GM12801 (cell line): ENCODE data around the gene CFAP45.

Experiments
- CTCF ChIP-seq: IDR thresholded peaks from one replicate; pipeline ENCODE4 v1.5.1; 2011; ENCODE audit warnings: control low read depth; ENCODE audit not compliant: insufficient read length; ENCODE audit errors: extremely low read depth

CFAP45 gene

DNA sequence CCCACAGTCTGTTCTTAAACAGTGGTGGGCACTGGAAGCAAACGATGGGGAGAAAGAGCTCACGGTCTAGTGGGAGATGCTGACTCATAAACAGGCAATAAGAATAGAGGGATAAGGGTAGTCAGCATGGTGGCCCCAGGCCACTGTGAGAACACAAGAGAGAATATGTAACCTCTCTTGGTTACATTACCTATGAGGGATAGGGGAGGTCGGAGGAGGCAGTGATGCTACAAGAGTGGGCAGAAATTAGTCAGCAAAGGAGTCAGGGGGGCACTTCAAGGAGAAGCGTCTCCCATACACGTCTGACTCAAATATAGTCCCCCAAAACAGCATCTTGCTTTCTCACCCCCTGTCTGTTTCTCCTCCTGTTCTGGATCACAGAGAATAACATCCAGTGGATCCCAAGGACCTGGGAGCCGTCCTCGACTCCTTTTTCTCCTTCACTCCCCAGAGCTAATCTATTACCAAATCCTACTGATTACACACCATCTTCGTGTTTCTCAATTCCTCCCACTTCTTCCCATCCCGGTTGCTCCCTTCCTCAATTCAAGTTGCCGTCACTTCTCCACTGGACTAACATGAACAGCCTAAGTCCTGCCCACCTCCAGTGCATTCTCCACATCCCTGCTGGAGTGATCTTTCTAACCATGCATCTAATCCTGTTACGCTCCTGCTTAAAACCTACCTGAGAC is 71.2 kb downstream of the CFAP45 start:
- TF ChIP-seq CTCF = no peak

DNA sequence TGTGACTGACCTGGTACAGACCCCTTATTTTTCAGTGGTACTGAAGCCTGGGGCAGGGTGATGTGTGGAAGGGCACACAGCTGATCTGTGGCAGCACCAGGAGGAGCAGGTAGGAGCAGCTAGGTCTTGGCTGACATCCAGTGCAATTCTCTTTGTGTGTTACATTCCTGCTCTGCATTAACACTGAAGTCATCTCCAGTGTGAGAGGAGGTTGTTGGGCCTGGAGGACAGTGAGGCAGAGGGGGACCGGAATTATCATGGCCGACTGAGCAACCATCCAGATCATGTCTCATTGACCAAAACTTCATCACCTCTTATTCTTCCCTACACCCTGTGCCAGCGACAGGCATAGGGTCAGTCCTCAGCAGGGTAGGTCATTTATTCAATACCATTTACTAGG is 71.8 kb downstream of the CFAP45 start:
- no peak for TF ChIP-seq CTCF

- no peak for TF ChIP-seq CTCF
These were observed 72.4 kb downstream of the CFAP45 start for GRCh38 chr1:159827549-159827948.

DNA sequence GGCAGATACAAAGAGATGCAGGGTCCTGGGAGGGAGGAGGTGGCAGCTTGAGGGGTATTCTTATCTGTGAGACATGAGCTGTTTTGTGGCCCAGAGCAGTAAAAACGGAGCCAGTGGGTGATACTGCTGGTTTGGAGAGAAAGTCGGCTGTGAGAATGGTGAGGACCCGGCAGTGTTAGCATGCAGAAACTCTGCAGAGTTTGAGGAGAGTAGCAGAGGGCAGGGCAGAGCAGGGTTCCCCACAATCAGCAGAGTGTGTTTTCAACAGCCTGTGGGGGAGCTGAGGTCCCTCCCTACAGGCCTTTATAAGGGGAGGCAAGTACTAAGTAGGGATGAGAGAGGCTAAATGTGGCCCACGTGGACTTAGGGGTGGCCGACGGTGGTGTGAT is 72.9 kb downstream of the CFAP45 start:
- TF ChIP-seq CTCF = no peak

DNA sequence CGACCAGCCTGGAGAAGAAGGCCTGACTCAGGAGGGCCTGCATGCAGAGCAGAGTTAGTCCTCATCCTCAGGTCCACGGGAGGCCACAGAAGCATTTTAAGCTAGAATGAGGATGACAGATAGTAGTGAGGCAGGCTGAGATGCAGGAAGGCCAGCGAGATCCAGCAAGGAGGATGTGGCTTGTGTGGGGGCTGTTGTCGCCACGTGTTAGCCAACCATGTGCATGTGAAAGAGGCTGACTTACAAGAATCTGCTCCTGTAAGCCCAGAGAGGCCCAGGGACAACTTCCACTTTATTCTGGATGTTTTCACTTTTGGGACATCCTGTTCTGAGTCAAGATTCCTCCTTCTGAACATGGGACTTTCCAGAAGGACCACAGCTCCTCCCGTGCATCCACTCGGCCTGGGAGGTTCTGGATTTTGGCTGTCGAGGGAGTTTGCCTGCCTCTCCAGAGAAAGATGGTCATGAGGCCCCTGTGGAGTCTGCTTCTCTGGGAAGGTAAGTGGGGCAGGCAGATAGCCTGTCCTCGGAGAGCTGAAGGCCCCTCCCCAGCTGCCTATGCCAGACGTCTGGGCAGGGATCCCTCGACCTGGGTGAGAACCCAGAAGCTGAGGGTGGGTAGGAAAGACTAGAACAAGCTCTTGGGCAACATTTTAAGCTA is 73.4 kb downstream of the CFAP45 start, which contains the start of gene SLAMF8:
SLAMF8 (plus strand) TSS at position 433 of the 661 bp plus-strand sequence; CDS start at position 459, 26 bp downstream.
- TF ChIP-seq CTCF = no peak

GRCh38 chr1:159825564-159825963 is 74.4 kb downstream of the CFAP45 start:
- TF ChIP-seq CTCF = no peak

DNA sequence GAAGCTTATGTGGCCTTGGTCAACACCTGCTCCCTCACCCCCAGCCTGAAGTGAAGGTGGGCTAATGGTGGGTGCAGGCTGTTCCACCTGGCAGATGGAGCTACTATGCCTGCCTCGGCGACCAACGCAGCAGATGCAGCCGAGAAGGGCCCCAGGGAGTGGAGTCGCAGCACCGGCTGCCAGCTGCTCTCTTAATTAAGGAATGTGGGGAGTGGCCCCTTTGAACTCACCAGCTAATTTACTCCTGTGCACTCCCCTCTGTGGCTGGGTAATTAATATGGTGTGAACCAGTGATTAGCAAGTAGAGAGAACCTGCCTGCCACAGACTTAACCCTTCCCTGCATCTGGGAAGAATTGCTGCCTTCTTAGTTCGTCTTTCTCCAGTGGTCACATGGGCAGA is 76.6 kb downstream of the CFAP45 start:
- no peak for TF ChIP-seq CTCF
